Measurements from ENCODE around the gene TMEM203. TPM values are rescaled to one million over a fixed set of nuclear protein-coding genes. Genes with fewer than 3 reads are reported as not detected.

TMEM203 gene
- total RNA-seq, 1 experiment from 2014 or later: 50.6 TPM

- TF ChIP-seq NR3C1 (CRISPR knock-in tag; conservative IDR thresholded peaks at IDR 0.05; ENCODE audit: low read depth) (no peak), SP1 (CRISPR knock-in tag; conservative IDR thresholded peaks at IDR 0.05) (no peak), ETV6 (CRISPR knock-in tag; IDR thresholded peaks at IDR 0.05) (no peak), E2F1 (CRISPR knock-in tag; IDR thresholded peaks at IDR 0.05) (no peak)
These were observed 12.8 kb upstream of the TMEM203 start (continued) for GRCh38 chr9:137218212-137218753.

- H3K4me3 Mint-ChIP-seq: no peak overlapping the region
- peak; percentile 72 for ATAC-seq
These were observed 12.1 kb upstream of the TMEM203 start for GRCh38 chr9:137217276-137218211.

More at GRCh38 chr9:137217276-137218211, 12.1 kb upstream of the TMEM203 start:
- Mint-ChIP-seq H3K36me3 (0 out of 2 replicates have a peak, but pooled peaks cover 3% of the 10 kb centered on the region), H3K4me1 (peaks cover 4% of the 10 kb centered on the region; the same call in 1 of the 2 replicates), H3K27me3 (ENCODE audit: low read depth) (no peaks in the 10 kb centered on the region), H3K27ac (peak overlapping the region; percentile 87), H3K9me3 (no peaks in the 10 kb centered on the region)
- peak; percentile 88 for DNase-seq (ENCODE audit: low spot score)
- TF ChIP-seq GRHL2 (CRISPR knock-in tag; IDR thresholded peaks at IDR 0.05; ENCODE audit: insufficient replicate concordance, severe bottlenecking) (no peak), FOXP1 (CRISPR knock-in tag; IDR thresholded peaks at IDR 0.05; ENCODE audit: borderline replicate concordance) (no peak; the same call in 1 of the 2 replicates), PRDM15 (CRISPR knock-in tag; IDR thresholded peaks at IDR 0.05) (peak; percentile 43; the same call in 1 of the 2 replicates), PREB (CRISPR knock-in tag; IDR thresholded peaks at IDR 0.05; ENCODE audit: borderline replicate concordance) (no peak), NR1H2 (CRISPR knock-in tag; IDR thresholded peaks at IDR 0.05) (no peak), ZNF232 (CRISPR knock-in tag; IDR thresholded peaks at IDR 0.05) (no peak), AFF4 (CRISPR knock-in tag; IDR thresholded peaks at IDR 0.05; ENCODE audit: borderline replicate concordance) (no peak), ATF1 (CRISPR knock-in tag; IDR thresholded peaks at IDR 0.05) (no peak), SP1 (CRISPR knock-in tag; conservative IDR thresholded peaks at IDR 0.05) (0 out of 2 replicates have a peak, but pooled peaks have one; percentile 29), ZNF512 (CRISPR knock-in tag; IDR thresholded peaks at IDR 0.05; ENCODE audit: borderline replicate concordance) (no peak), TCF7 (CRISPR knock-in tag; IDR thresholded peaks at IDR 0.05; ENCODE audit: low read depth) (no peak), ZSCAN18 (CRISPR knock-in tag; IDR thresholded peaks at IDR 0.05) (no peak), IRF1 (CRISPR knock-in tag; IDR thresholded peaks at IDR 0.05) (no peak)
- CTCF ChIA-PET: interaction anchor here (0.8 to 1.8 kb wide), 5 partner anchors 19 to 188 kb away, joined by 3 to 8 read pairs (median 3); partner anchors contain the start of gene TUBB4B
- POLR2A ChIA-PET: no interaction called here

Data from WTC11 (cell line).